Ovary (tissue), 10 donors: ENCODE results near the gene ASPN. TPM values are rescaled to one million over a fixed set of nuclear protein-coding genes. Genes with fewer than 3 reads are reported as not detected.

ENCODE experiments used
- DNase-seq, 5 donors: peaks; one replicate each; pipeline ENCODE4 v3.0.0-alpha.2; 2019 to 2020
- H3K27ac ChIP-seq, 2 donors: fragments of 200-600 bp; one replicate each; pipeline versions ENCODE4 v1.5.1 to v1.8.0; 2019 to 2022
- H3K27me3 ChIP-seq: fragments of 200-600 bp; one replicate; pipeline ENCODE4 v1.8.0; 2022
- H3K36me3 ChIP-seq: fragments of 200-600 bp; sonication (generic); one replicate; pipeline ENCODE4 v1.5.1; 2019
- H3K4me1 ChIP-seq: one replicate; pipeline ENCODE4 v1.8.1; 2013; ENCODE audit warnings: mild to moderate bottlenecking, moderate library complexity; ENCODE audit not compliant: insufficient read depth
- H3K4me3 ChIP-seq: fragments of 200-600 bp; sonication (generic); one replicate; pipeline ENCODE4 v1.5.1; 2017
- H3K9me3 ChIP-seq, 2 donors: fragments of 200-600 bp in 1 of 2; sonication (generic) in 1 of 2; one replicate each; pipeline versions ENCODE4 v1.5.1 to v1.8.1; 2013 to 2019; ENCODE audit warnings: mild to moderate bottlenecking in 1 of 2, moderate library complexity in 1 of 2
- CTCF ChIP-seq, 3 donors: fragments of 450-650 bp in 2 of 3; fragments of 200-600 bp in 1 of 3; IDR thresholded peaks; one replicate each; pipeline versions ENCODE4 v1.5.1 to v1.8.0; 2016 to 2022; ENCODE audit warnings: antibody characterized with exemption in 3 of 3, mild to moderate bottlenecking in 1 of 3
- EP300 ChIP-seq: sonication (generic); formaldehyde crosslinking; IDR thresholded peaks from one replicate; pipeline ENCODE4 v1.6.1; 2017; ENCODE audit warnings: antibody characterized with exemption
- POLR2A ChIP-seq: fragments of 450-650 bp; IDR thresholded peaks from one replicate; pipeline ENCODE4 v1.6.1; 2017; ENCODE audit warnings: antibody characterized with exemption, mild to moderate bottlenecking, moderate library complexity
- WGBS, 3 donors: extraction: QIAGEN DNeasy Blood & Tissue Kit in 1 of 3; methylation state at CpG; one replicate each; pipeline versions ENCODE4 v1.1.5 to v1.1.7; 2013 to 2017; 5-methylcytosine and 5-hydroxymethylcytosine counted together
- intact Hi-C, 4 donors: fragments of 100-400 bp; cut with DNase I; formaldehyde crosslinking; loops; one replicate each; pipeline versions ENCODE4 v1.11.0 to v1.15.1; 2022 to 2023
- long read RNA-seq, 3 donors: library from polyadenylated mRNA in 2 of 3; unstranded in 2 of 3; transcript quantifications; one replicate each; pipeline ENCODE4 v2.0.0 and lab custom pipeline, GENCODE V29; 2021 to 2026
- polyA plus RNA-seq, 2 donors: library from polyadenylated mRNA; stranded (reverse); fragments of 200-250 nt in 1 of 2; fragments of 350-450 nt in 1 of 2; fragmentation: Illumina TruSeq in 1 of 2; extraction: RNeasy Lipid Tissue Mini Kit (QIAGEN cat#74804) in 1 of 2; gene quantifications; one replicate each; pipeline ENCODE4 v1.2.3, GENCODE V29; 2013 to 2014
- total RNA-seq, 7 donors: library from RNA; depleted of rRNA in 2 of 7; stranded (reverse); fragments of >200 nt in 2 of 7; fragmentation: NEBNext Ultra II Directional in 3 of 7; extraction: Animal tissue kit (Norgen Biotek cat#: 25700) in 3 of 7; gene quantifications; one replicate each; pipeline versions ENCODE4 v1.1.0 to v1.2.4, GENCODE V29; 2016 to 2023
- donor health status: DM: no; HTN: no; CAD: no; lungs with moderate emphysema.
- donor health status: DM: no; HTN: no; CAD: no.
- donor health status: Bipolar disorder and iron deficiency.
- donor health status: DM: yes; HTN: yes; CAD: no.
- donor health status: DM: no; HTN: no; CAD: no.
- donor health status: DM: yes; HTN: yes; CAD: no.

The ASPN gene
- total RNA-seq (10 to 100 TPM in 2 of 7 donors, 1 to 10 TPM in 4, under 1 TPM in 1; 0.90 to 12.9 (median 3.8) TPM), polyA plus RNA-seq (10 to 100 TPM in 1 of 2 donors, 1 to 10 TPM in 1; 4.5 to 39.5 TPM)
- long read RNA-seq, donor 1, transcript ASPN-202 (8 exons, 2,470 nt), result major isoform, 9 of 11 reads
- long read RNA-seq, donor 1, partial matches to known transcripts, result 1 of 11 reads
- long read RNA-seq, donor 1, other reads (novel, unspliced or antisense), result 0 of 11 reads
- long read RNA-seq, donor 2, partial matches to known transcripts, result 0 of 1 reads
- long read RNA-seq, donor 2, other reads (novel, unspliced or antisense), result 0 of 1 reads
- long read RNA-seq, donor 3, transcript ASPN-202 (8 exons, 2,470 nt), result major isoform, 6 of 7 reads
- long read RNA-seq, donor 3, partial matches to known transcripts, result 0 of 7 reads
- long read RNA-seq, donor 3, other reads (novel, unspliced or antisense), result 1 of 7 reads

DNA sequence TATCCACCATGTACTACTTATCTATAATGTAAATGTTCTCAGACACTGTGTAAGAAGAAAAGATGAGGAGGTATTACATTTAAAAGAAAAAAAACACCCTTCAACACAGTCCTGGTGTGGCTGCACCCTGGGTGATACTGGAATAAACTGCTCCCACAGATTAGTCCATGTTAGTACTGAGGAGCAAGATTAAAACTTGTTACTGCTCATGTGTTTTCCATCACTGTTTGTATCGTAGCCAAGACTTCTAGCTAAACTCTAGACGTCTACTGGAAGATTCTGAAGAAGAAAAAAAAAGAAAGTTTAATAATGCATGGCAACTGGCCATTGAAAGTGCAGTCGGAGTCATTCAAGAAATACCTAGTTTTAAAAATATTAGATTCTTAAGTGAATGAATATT is at the start of gene ASPN:
Gene ASPN (minus strand): TSS at position 178 of the 400 bp plus-strand sequence.
- no peaks in the 10 kb centered on the region for H3K9me3 ChIP-seq
- H3K4me3 ChIP-seq, result peak within 1 kb of the TSS; percentile 17
- intact Hi-C loops, result no loop called here
- no peaks in the 10 kb centered on the region for H3K36me3 ChIP-seq
- H3K27me3 ChIP-seq, result no peaks in the 10 kb centered on the region
- H3K27ac ChIP-seq, result peak within 1 kb of the TSS in 1 of 2 donors; percentile 4
- no peak for DNase-seq
- WGBS, 3 donors, result 6 to 12% (median 9%) methylated on average over 3 of the region's 3 CpGs
- no peak for TF ChIP-seq EP300
- no peak for TF ChIP-seq CTCF (IDR thresholded peaks at IDR 0.05)
- TF ChIP-seq POLR2A, result no peak
- H3K4me1 ChIP-seq, result peaks cover 13% of the 10 kb centered on the region

- TF ChIP-seq POLR2A, result no peak
- TF ChIP-seq EP300, result no peak
- TF ChIP-seq CTCF (IDR thresholded peaks at IDR 0.05), result no peak
- Histone ChIP-seq H3K27me3 (no peaks in the 10 kb centered on the region), H3K4me1 (peaks cover 3% of the 10 kb centered on the region), H3K27ac (no peak overlapping the region), H3K36me3 (no peaks in the 10 kb centered on the region), H3K9me3 (peaks cover 0 to 3% of the 10 kb centered on the region in 2 donors), H3K4me3 (no peak overlapping the region)
- no peak for DNase-seq
- intact Hi-C loops, result loop anchor here in 1 of 4 donors (10.0 kb wide), 1 partner anchor 64 kb away; no protein-coding TSS in a partner anchor
These were observed 48.6 kb upstream of the ASPN start for GRCh38 chr9:92530893-92531292.

- TF ChIP-seq EP300 (no peak), CTCF (IDR thresholded peaks at IDR 0.05) (no peak), POLR2A (no peak)
- DNase-seq, result no peak
- Histone ChIP-seq H3K27ac (no peak overlapping the region), H3K27me3 (no peaks in the 10 kb centered on the region), H3K4me1 (peaks cover 3% of the 10 kb centered on the region), H3K36me3 (no peaks in the 10 kb centered on the region), H3K4me3 (no peak overlapping the region), H3K9me3 (peaks cover 0 to 3% of the 10 kb centered on the region in 2 donors)
- 96 to 99% (median 98%) methylated on average over 3 of the region's 3 CpGs for WGBS, 3 donors
- intact Hi-C loops, result no loop called here
These were observed 46.8 kb upstream of the ASPN start for GRCh38 chr9:92529124-92529523.

GRCh38 chr9:92528522-92528849 is 46.2 kb upstream of the ASPN start:
- WGBS, 3 donors, result 89 to 97% (median 97%) methylated on average over 1 of the region's 1 CpG
- H3K9me3 ChIP-seq, result peaks cover 0 to 3% of the 10 kb centered on the region in 2 donors
- H3K27me3 ChIP-seq, result no peaks in the 10 kb centered on the region
- TF ChIP-seq CTCF (IDR thresholded peaks at IDR 0.05), result no peak
- peaks cover 3% of the 10 kb centered on the region for H3K4me1 ChIP-seq
- no peak for DNase-seq
- H3K36me3 ChIP-seq, result no peaks in the 10 kb centered on the region
- H3K27ac ChIP-seq, result no peak overlapping the region
- no peak overlapping the region for H3K4me3 ChIP-seq
- intact Hi-C loops, result no loop called here
